Bronchial epithelial cell (primary cell): ENCODE data around the gene NDUFA12. TPM values are rescaled to one million over a fixed set of nuclear protein-coding genes. Genes with fewer than 3 reads are reported as not detected.

Experiments used
- DNase-seq: peaks from one replicate; pipeline ENCODE4 v3.0.0-alpha.2; 2010; ENCODE audit warnings: low read depth
- FAIRE-seq: peaks from 2 replicates; lab custom pipeline; 2011; peaks lifted over from hg19 to GRCh38; lab: Jason Lieb, UNC
- H3K27me3 ChIP-seq: 2 replicates; pipeline ENCODE4 v1.5.1; 2011; ENCODE audit warnings: low read length; ENCODE audit not compliant: control insufficient read depth, insufficient read depth
- H3K36me3 ChIP-seq: 2 replicates; pipeline ENCODE4 v1.5.1; 2011; ENCODE audit warnings: low read length; ENCODE audit not compliant: control insufficient read depth, insufficient read depth
- H3K4me3 ChIP-seq: 2 replicates; pipeline ENCODE4 v1.5.1; 2011; ENCODE audit warnings: mild to moderate bottlenecking, low read depth, low read length, control low read depth
- total RNA-seq: library from RNA; depleted of rRNA; stranded (reverse); fragments of >200 nt; gene quantifications from 2 replicates; pipeline ENCODE4 v1.2.1, GENCODE V29; 2014
- TF ChIP-seq, protein P1 (sequence below): IDR thresholded peaks from 2 replicates; pipeline ENCODE4 v1.5.1; 2011; ENCODE audit warnings: mild to moderate bottlenecking, moderate library complexity, low read length, control low read depth, inconsistent platforms; ENCODE audit not compliant: insufficient read depth, severe bottlenecking

The NDUFA12 gene
- total RNA-seq, 1 donor from 2014 or later, result 173 TPM

- DNase-seq (no peak), FAIRE-seq (no peak)
- Histone ChIP-seq H3K4me3 (no peak overlapping the region), H3K27me3 (no peaks in the 10 kb centered on the region), H3K36me3 (no peaks in the 10 kb centered on the region)
- TF ChIP-seq, protein P1, sequence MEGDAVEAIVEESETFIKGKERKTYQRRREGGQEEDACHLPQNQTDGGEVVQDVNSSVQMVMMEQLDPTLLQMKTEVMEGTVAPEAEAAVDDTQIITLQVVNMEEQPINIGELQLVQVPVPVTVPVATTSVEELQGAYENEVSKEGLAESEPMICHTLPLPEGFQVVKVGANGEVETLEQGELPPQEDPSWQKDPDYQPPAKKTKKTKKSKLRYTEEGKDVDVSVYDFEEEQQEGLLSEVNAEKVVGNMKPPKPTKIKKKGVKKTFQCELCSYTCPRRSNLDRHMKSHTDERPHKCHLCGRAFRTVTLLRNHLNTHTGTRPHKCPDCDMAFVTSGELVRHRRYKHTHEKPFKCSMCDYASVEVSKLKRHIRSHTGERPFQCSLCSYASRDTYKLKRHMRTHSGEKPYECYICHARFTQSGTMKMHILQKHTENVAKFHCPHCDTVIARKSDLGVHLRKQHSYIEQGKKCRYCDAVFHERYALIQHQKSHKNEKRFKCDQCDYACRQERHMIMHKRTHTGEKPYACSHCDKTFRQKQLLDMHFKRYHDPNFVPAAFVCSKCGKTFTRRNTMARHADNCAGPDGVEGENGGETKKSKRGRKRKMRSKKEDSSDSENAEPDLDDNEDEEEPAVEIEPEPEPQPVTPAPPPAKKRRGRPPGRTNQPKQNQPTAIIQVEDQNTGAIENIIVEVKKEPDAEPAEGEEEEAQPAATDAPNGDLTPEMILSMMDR, result no peak
Observed at GRCh38 chr12:94952325-94952724, 51.2 kb downstream of the NDUFA12 start.

DNA sequence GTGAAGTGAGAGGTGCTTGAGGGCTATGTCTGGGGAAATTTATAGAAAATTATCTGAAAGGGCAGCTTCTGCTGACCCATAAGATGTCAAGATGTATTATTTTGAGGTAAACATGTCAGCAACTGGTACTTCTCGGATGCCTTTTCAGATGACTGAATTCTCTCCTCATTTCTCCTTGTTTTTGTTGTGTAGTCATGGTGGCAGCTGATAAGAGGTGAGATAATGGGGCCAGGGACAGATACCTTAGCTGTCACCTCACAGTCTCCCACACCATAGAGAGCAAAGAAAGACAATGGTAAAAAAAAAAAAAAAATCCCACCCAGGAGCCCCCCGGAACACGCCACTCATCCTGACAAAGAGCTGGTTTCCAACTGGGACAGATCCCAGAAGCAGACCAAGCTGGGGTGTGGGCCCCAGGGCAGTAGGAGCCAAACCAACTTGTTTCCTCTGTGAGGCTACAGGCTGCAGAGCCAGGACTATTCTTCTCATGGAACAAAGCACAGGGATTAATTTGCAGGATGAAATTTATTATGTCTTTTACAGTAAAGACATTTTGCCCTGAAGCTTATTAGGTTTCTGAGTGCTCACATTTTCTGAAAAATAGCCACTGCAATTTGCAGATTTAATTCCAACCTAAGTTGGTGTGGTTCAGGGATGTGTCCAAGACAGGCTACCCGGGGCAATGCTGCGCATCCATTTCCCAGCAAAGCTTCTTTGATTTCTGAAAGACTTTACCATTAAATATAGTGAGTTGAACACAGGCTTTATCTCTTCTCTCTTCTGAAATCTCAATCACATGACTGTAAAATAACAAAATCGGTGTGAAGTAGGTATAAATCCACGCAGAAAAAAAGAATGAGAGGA lies 52.2 kb downstream of the NDUFA12 start:
- no peak for DNase-seq
- TF ChIP-seq, protein P1, result no peak

GRCh38 chr12:94948232-94948810 lies 55.2 kb downstream of the NDUFA12 start:
- TF ChIP-seq, protein P1, result no peak
- no peaks in the 10 kb centered on the region for H3K36me3 ChIP-seq
- no peak overlapping the region for H3K4me3 ChIP-seq
- no peak for FAIRE-seq
- H3K27me3 ChIP-seq, result no peaks in the 10 kb centered on the region
- no peak for DNase-seq

More for the DNA sequence above, 52.2 kb downstream of the NDUFA12 start:
- no peak overlapping the region for H3K4me3 ChIP-seq
- H3K36me3 ChIP-seq, result no peaks in the 10 kb centered on the region
- H3K27me3 ChIP-seq, result no peaks in the 10 kb centered on the region
- FAIRE-seq, result no peak

DNA sequence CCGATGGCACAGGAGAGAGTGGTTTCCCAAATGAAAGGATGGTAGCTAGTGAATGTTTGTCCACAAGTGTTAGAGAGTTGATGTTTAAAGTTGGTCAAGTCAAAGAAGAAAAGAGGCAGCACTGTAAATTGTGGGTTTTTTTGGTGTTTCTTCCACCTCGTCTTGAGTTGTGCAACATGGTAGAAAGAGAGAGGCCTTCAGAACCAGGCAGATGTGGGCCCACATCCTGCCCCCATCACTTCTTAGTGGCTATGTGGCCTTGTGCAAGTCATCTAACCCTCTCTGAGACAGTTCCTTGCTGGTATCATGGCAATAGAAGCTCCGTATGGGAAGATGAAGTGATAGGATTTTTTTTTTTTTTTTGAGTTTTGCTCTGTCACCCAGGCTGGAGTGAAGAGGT lies 60.8 kb downstream of the NDUFA12 start:
- H3K36me3 ChIP-seq, result no peaks in the 10 kb centered on the region
- DNase-seq (no peak), FAIRE-seq (no peak)
- TF ChIP-seq, protein P1, result no peak
- H3K4me3 ChIP-seq, result no peak overlapping the region
- H3K27me3 ChIP-seq, result no peaks in the 10 kb centered on the region

- DNase-seq, result peak; percentile 98
- peak; percentile 98 for FAIRE-seq
- no peak overlapping the region for H3K4me3 ChIP-seq
- no peaks in the 10 kb centered on the region for H3K27me3 ChIP-seq
- no peaks in the 10 kb centered on the region for H3K36me3 ChIP-seq
- TF ChIP-seq, protein P1, result no peak
Observed at GRCh38 chr12:94941440-94941862, 62.0 kb downstream of the NDUFA12 start.
